Dermis blood vessel endothelial cell (primary cell): ENCODE results near the gene TMEM86B. TPM values are rescaled to one million over a fixed set of nuclear protein-coding genes. Genes with fewer than 3 reads are reported as not detected.

Experiments
- total RNA-seq: library from RNA; depleted of rRNA; stranded (reverse); fragments of >200 nt; gene quantifications from 2 replicates; pipeline ENCODE4 v1.2.3, GENCODE V29; 2014

Gene TMEM86B
- total RNA-seq, 1 donor from 2014 or later = 1.0 TPM

Other genes with a start within 250 kb of the TMEM86B start
- not detected in 2 replicates for gene GP6, start 190.5 kb downstream of the TMEM86B start, total RNA-seq
- 18.4 and 20.8 TPM in 2 replicates for gene RDH13, start 165.6 kb downstream of the TMEM86B start, total RNA-seq
- gene EPS8L1, start 152.9 kb downstream of the TMEM86B start, total RNA-seq = 12.6 and 15.6 TPM in 2 replicates
- 37.4 and 40.3 TPM in 2 replicates for gene PPP1R12C, start 111.1 kb downstream of the TMEM86B start, total RNA-seq
- gene TNNT1, start 79.6 kb downstream of the TMEM86B start, total RNA-seq = 0.60 and 1.7 TPM in 2 replicates
- not detected in 2 replicates for gene TNNI3, start 71.0 kb downstream of the TMEM86B start, total RNA-seq
- 0.34 and 0.42 TPM in 2 replicates for gene DNAAF3, start 62.1 kb downstream of the TMEM86B start, total RNA-seq
- gene SYT5, start 48.5 kb downstream of the TMEM86B start, total RNA-seq = not detected in 2 replicates
- gene PTPRH, start 19.3 kb downstream of the TMEM86B start, total RNA-seq = 0.17 and 0.19 TPM in 2 replicates
- gene PPP6R1, start 30.3 kb upstream of the TMEM86B start, total RNA-seq = 23.8 and 54.5 TPM in 2 replicates
- 23.5 and 41.4 TPM in 2 replicates for gene HSPBP1, start 51.3 kb upstream of the TMEM86B start, total RNA-seq
- 0.79 and 2.2 TPM in 2 replicates for gene BRSK1, start 55.2 kb upstream of the TMEM86B start, total RNA-seq
- not detected in 2 replicates for gene TMEM150B, start 96.6 kb upstream of the TMEM86B start, total RNA-seq
- gene KMT5C, start 111.1 kb upstream of the TMEM86B start, total RNA-seq = 6.1 and 6.7 TPM in 2 replicates
- not detected in 2 replicates for gene COX6B2, start 126.0 kb upstream of the TMEM86B start, total RNA-seq
- gene GARIN5B, start 134.5 kb upstream of the TMEM86B start, total RNA-seq = not detected in 2 replicates
- gene IL11, start 141.7 kb upstream of the TMEM86B start, total RNA-seq = 0.17 TPM in 1 of 2 replicates, not detected in the other
- not detected in 2 replicates for gene TMEM190, start 148.1 kb upstream of the TMEM86B start, total RNA-seq
- 0.34 and 1.0 TPM in 2 replicates for gene TMEM238, start 155.5 kb upstream of the TMEM86B start, total RNA-seq
- 257 and 280 TPM in 2 replicates for gene RPL28, start 157.2 kb upstream of the TMEM86B start, total RNA-seq
- 47.8 and 96.0 TPM in 2 replicates for gene UBE2S, start 179.0 kb upstream of the TMEM86B start, total RNA-seq
- gene SHISA7, start 214.5 kb upstream of the TMEM86B start, total RNA-seq = not detected in 2 replicates
- 56.2 and 76.5 TPM in 2 replicates for gene ISOC2, start 232.9 kb upstream of the TMEM86B start, total RNA-seq
- gene C19orf85, start 236.0 kb upstream of the TMEM86B start, total RNA-seq = not detected in 2 replicates
- 1.4 and 3.3 TPM in 2 replicates for gene ZNF628, start 247.9 kb upstream of the TMEM86B start, total RNA-seq